Mesenchymal stem cell (in vitro differentiated cells and primary cell): Measurements from ENCODE around the gene LRRC37A.
"Not testable (repeated sequence)": the region's sequence is repeated elsewhere in the genome, so short reads cannot be mapped to it uniquely, and the experiment has no call there.

Source experiments
- DNase-seq: peaks from one replicate; pipeline ENCODE4 v3.0.0-alpha.2; 2013
- H2AFZ ChIP-seq: one replicate; pipeline ENCODE4 v1.6.1; 2013; ENCODE audit warnings: low read depth, mild to moderate bottlenecking, control low read depth, inconsistent platforms, low read length, moderate library complexity
- H2AK5ac ChIP-seq: 2 replicates; pipeline ENCODE4 v1.6.1; 2013; ENCODE audit warnings: low read length, moderate library complexity, mild to moderate bottlenecking, inconsistent platforms; ENCODE audit not compliant: severe bottlenecking
- H2BK120ac ChIP-seq: one replicate; pipeline ENCODE4 v1.6.1; 2013; ENCODE audit warnings: low read depth, mild to moderate bottlenecking, inconsistent platforms, low read length, moderate library complexity
- H2BK12ac ChIP-seq, 2 experiments: one replicate each; pipeline ENCODE4 v1.6.1; 2013; ENCODE audit warnings: inconsistent platforms in 2 of 2, low read length in 2 of 2, mild to moderate bottlenecking in 2 of 2, moderate library complexity in 2 of 2, control low read depth in 1 of 2
- H2BK15ac ChIP-seq: one replicate; pipeline ENCODE4 v1.6.1; 2013; ENCODE audit warnings: mild to moderate bottlenecking, low read depth, inconsistent platforms; ENCODE audit not compliant: poor library complexity, severe bottlenecking
- H2BK5ac ChIP-seq: 2 replicates; pipeline ENCODE4 v1.6.1; 2013; ENCODE audit warnings: low read depth, mild to moderate bottlenecking, low read length, control low read depth, inconsistent platforms; ENCODE audit not compliant: poor library complexity, severe bottlenecking
- H3K14ac ChIP-seq, 2 experiments: one replicate each; pipeline ENCODE4 v1.6.1; 2013; ENCODE audit warnings: inconsistent platforms in 2 of 2, low read length in 2 of 2, control low read depth in 1 of 2, mild to moderate bottlenecking in 1 of 2, moderate library complexity in 1 of 2
- H3K18ac ChIP-seq, 2 experiments: one replicate each; pipeline ENCODE4 v1.6.1; 2013; ENCODE audit warnings: inconsistent platforms in 2 of 2, low read length in 2 of 2, control low read depth in 1 of 2, low read depth in 1 of 2, mild to moderate bottlenecking in 1 of 2
- H3K23ac ChIP-seq, 2 experiments: one replicate each; pipeline ENCODE4 v1.6.1; 2013; ENCODE audit warnings: inconsistent platforms in 2 of 2, low read length in 2 of 2, mild to moderate bottlenecking in 2 of 2, moderate library complexity in 2 of 2, control low read depth in 1 of 2
- H3K27ac ChIP-seq: 2 replicates; pipeline ENCODE4 v1.5.1; 2013; ENCODE audit warnings: mild to moderate bottlenecking, moderate library complexity, low read length, control low read depth, inconsistent platforms; ENCODE audit not compliant: poor library complexity, severe bottlenecking
- H3K27me3 ChIP-seq, 2 experiments: 2 replicates each; pipeline versions ENCODE4 v1.6.1 to v1.7.0; 2013; ENCODE audit warnings: low read length in 2 of 2, mild to moderate bottlenecking in 2 of 2, moderate library complexity in 2 of 2, control low read depth in 1 of 2, inconsistent platforms in 1 of 2; ENCODE audit not compliant: control insufficient read depth in 1 of 2, insufficient read depth in 1 of 2
- H3K36me3 ChIP-seq, 2 experiments: 2 replicates each; pipeline versions ENCODE4 v1.6.1 to v1.7.0; 2013; ENCODE audit warnings: low read length in 2 of 2, control low read depth in 1 of 2, inconsistent platforms in 1 of 2, low read depth in 1 of 2, mild to moderate bottlenecking in 1 of 2; ENCODE audit not compliant: insufficient read depth in 2 of 2, control insufficient read depth in 1 of 2
- H3K4ac ChIP-seq, 2 experiments: one replicate each; pipeline ENCODE4 v1.6.1; 2013; ENCODE audit warnings: inconsistent platforms in 2 of 2, low read length in 2 of 2, mild to moderate bottlenecking in 2 of 2, moderate library complexity in 2 of 2, control low read depth in 1 of 2, low read depth in 1 of 2
- H3K4me1 ChIP-seq: 2 replicates; pipeline ENCODE4 v1.6.1; 2013; ENCODE audit warnings: low read depth, low read length, control low read depth; ENCODE audit not compliant: control insufficient read depth, insufficient read depth
- H3K4me2 ChIP-seq: 2 replicates; pipeline ENCODE4 v1.6.1; 2013; ENCODE audit warnings: low read length, mild to moderate bottlenecking, inconsistent platforms; ENCODE audit not compliant: poor library complexity, severe bottlenecking
- H3K4me3 ChIP-seq, 2 experiments: 2 replicates each; pipeline versions ENCODE4 v1.5.1 to v1.7.0; 2013; ENCODE audit warnings: low read length in 2 of 2, mild to moderate bottlenecking in 2 of 2, control low read depth in 1 of 2, low read depth in 1 of 2; ENCODE audit not compliant: insufficient read depth in 1 of 2
- H3K79me1 ChIP-seq: replicated peaks from 2 replicates; pipeline ENCODE4 v1.6.1; 2013; ENCODE audit warnings: mild to moderate bottlenecking, control low read depth, low read length, inconsistent platforms; ENCODE audit not compliant: poor library complexity, severe bottlenecking
- H3K9ac ChIP-seq: 2 replicates; pipeline ENCODE4 v1.7.0; 2013; ENCODE audit warnings: mild to moderate bottlenecking, low read length, moderate library complexity
- H3K9me3 ChIP-seq: 2 replicates; pipeline ENCODE4 v1.7.0; 2013; ENCODE audit warnings: mild to moderate bottlenecking, low read length; ENCODE audit not compliant: control insufficient read depth
- H4K8ac ChIP-seq: one replicate; pipeline ENCODE4 v1.6.1; 2013; ENCODE audit warnings: inconsistent platforms, mild to moderate bottlenecking, low read length, moderate library complexity
- H4K91ac ChIP-seq: one replicate; pipeline ENCODE4 v1.6.1; 2013; ENCODE audit warnings: mild to moderate bottlenecking, low read length, inconsistent platforms
- WGBS: methylation state at CpG from one replicate; pipeline ENCODE4 v1.1.7; 2013; ENCODE audit warnings: mixed read lengths; 5-methylcytosine and 5-hydroxymethylcytosine counted together

LRRC37A gene

GRCh38 chr17:46270032-46270431 is 24.9 kb upstream of the LRRC37A start:
- Histone ChIP-seq H3K4ac (no peak overlapping the region), H2AFZ (no peak overlapping the region), H3K23ac (no peak overlapping the region), H3K79me1 (no peaks in the 10 kb centered on the region), H3K4me1 (peaks cover 15% of the 10 kb centered on the region), H3K9me3 (no peaks in the 10 kb centered on the region), H3K27me3 (peaks cover 16 to 28% of the 10 kb centered on the region in 2 experiments), H2AK5ac (no peak overlapping the region), H3K4me2 (no peak overlapping the region), H3K27ac (no peak overlapping the region), H4K8ac (no peak overlapping the region), H3K14ac (no peak overlapping the region), H3K18ac (no peak overlapping the region), H2BK12ac (no peak overlapping the region), H2BK5ac (no peak overlapping the region), H2BK120ac (no peak overlapping the region), H3K4me3 (no peak overlapping the region), H3K36me3 (no peaks in the 10 kb centered on the region), H3K9ac (no peak overlapping the region), H4K91ac (peak overlapping the region; percentile 10), H2BK15ac (no peak overlapping the region)
- WGBS = 56% methylated on average over 4 of the region's 5 CpGs
- DNase-seq = no peak

- H3K27me3 ChIP-seq = peaks cover 3 to 23% of the 10 kb centered on the region in 2 experiments
- H3K4ac ChIP-seq = no peak overlapping the region
- no peak overlapping the region for H3K27ac ChIP-seq
- H2BK120ac ChIP-seq = no peak overlapping the region
- H2AFZ ChIP-seq = no peak overlapping the region
- DNase-seq = no peak
- H3K23ac ChIP-seq = no peak overlapping the region
- H3K4me2 ChIP-seq = no peak overlapping the region
- no peak overlapping the region for H4K8ac ChIP-seq
- H2BK12ac ChIP-seq = no peak overlapping the region
- peaks cover 2% of the 10 kb centered on the region for H3K79me1 ChIP-seq
- H3K9ac ChIP-seq = no peak overlapping the region
- H3K14ac ChIP-seq = no peak overlapping the region
- no peak overlapping the region for H2BK15ac ChIP-seq
- H3K18ac ChIP-seq = no peak overlapping the region
- no peaks in the 10 kb centered on the region for H3K36me3 ChIP-seq
- H2AK5ac ChIP-seq = no peak overlapping the region
- no peak overlapping the region for H2BK5ac ChIP-seq
- 79% methylated on average over 6 of the region's 6 CpGs for WGBS
- no peaks in the 10 kb centered on the region for H3K4me1 ChIP-seq
- H3K4me3 ChIP-seq = no peak overlapping the region
- H3K9me3 ChIP-seq = no peaks in the 10 kb centered on the region
- no peak overlapping the region for H4K91ac ChIP-seq
Observed at GRCh38 chr17:46273541-46274236, 21.2 kb upstream of the LRRC37A start.

- H2BK5ac ChIP-seq = no peak overlapping the region
- H3K9ac ChIP-seq = no peak overlapping the region
- WGBS = 94% methylated on average over 3 of the region's 3 CpGs
- no peak overlapping the region for H2BK15ac ChIP-seq
- no peak overlapping the region for H3K14ac ChIP-seq
- no peak overlapping the region for H3K18ac ChIP-seq
- no peaks in the 10 kb centered on the region for H3K36me3 ChIP-seq
- H4K91ac ChIP-seq = no peak overlapping the region
- H3K4me3 ChIP-seq = no peak overlapping the region
- no peak overlapping the region for H2AFZ ChIP-seq
- no peak overlapping the region for H2BK120ac ChIP-seq
- no peak overlapping the region for H2BK12ac ChIP-seq
- DNase-seq = no peak
- H3K27ac ChIP-seq = no peak overlapping the region
- peaks cover 3 to 22% of the 10 kb centered on the region in 2 experiments for H3K27me3 ChIP-seq
- H3K4me1 ChIP-seq = no peaks in the 10 kb centered on the region
- H3K4me2 ChIP-seq = no peak overlapping the region
- no peak overlapping the region for H3K4ac ChIP-seq
- H3K23ac ChIP-seq = no peak overlapping the region
- H3K79me1 ChIP-seq = peaks cover 2% of the 10 kb centered on the region
- no peaks in the 10 kb centered on the region for H3K9me3 ChIP-seq
- no peak overlapping the region for H2AK5ac ChIP-seq
- no peak overlapping the region for H4K8ac ChIP-seq
Observed at GRCh38 chr17:46274238-46274637, 20.7 kb upstream of the LRRC37A start.

- H3K9ac ChIP-seq, H3K18ac ChIP-seq, H3K4me2 ChIP-seq, H2BK12ac ChIP-seq, H3K4ac ChIP-seq, H3K14ac ChIP-seq, H4K91ac ChIP-seq, H3K79me1 ChIP-seq, H3K4me1 ChIP-seq, H3K4me3 ChIP-seq, H2BK15ac ChIP-seq, H3K36me3 ChIP-seq, H3K23ac ChIP-seq, H3K27ac ChIP-seq, H2BK120ac ChIP-seq, H2BK5ac ChIP-seq, H2AFZ ChIP-seq, H4K8ac ChIP-seq, DNase-seq, H3K9me3 ChIP-seq: not testable (repeated sequence)
- WGBS = 89% methylated on average over 3 of the region's 3 CpGs
- peaks cover 3 to 14% of the 10 kb centered on the region in 2 experiments for H3K27me3 ChIP-seq
- H2AK5ac ChIP-seq = peak overlapping the region; percentile 10
Observed at GRCh38 chr17:46276728-46277479, 18.0 kb upstream of the LRRC37A start.
